WTC11 (cell line): ENCODE results near the gene ACBD6.

Source experiments
- CBFB ChIP-seq: sonication (generic); formaldehyde crosslinking; IDR thresholded peaks from 2 replicates; pipeline ENCODE4 v1.8.1; 2022; ENCODE audit warnings: mild to moderate bottlenecking, low read depth, missing genetic modification reagents
- CTCF ChIP-seq: fragments of 200-600 bp; IDR thresholded peaks from 2 replicates; pipeline ENCODE4 v1.8.0; 2022; ENCODE audit warnings: antibody characterized with exemption
- IRF1 ChIP-seq: sonication (generic); formaldehyde crosslinking; IDR thresholded peaks from 2 replicates; pipeline ENCODE4 v1.8.0; 2023; ENCODE audit warnings: missing genetic modification reagents
- PRRX2 ChIP-seq: fragments of 250-450 bp; sonication (Bioruptor Pico); IDR thresholded peaks from 2 replicates; pipeline ENCODE4 v1.8.0; 2021; ENCODE audit warnings: mild to moderate bottlenecking
- SMAD3 ChIP-seq: sonication (generic); formaldehyde crosslinking; IDR thresholded peaks from 2 replicates; pipeline ENCODE4 v1.8.0; 2022; ENCODE audit warnings: missing genetic modification reagents, mild to moderate bottlenecking, borderline replicate concordance
- STAT6 ChIP-seq: sonication (generic); formaldehyde crosslinking; conservative IDR thresholded peaks from 2 replicates; pipeline ENCODE4 v1.8.1; 2023; ENCODE audit warnings: mild to moderate bottlenecking, low read depth, missing genetic modification reagents, moderate library complexity
- TEAD4 ChIP-seq: sonication (generic); formaldehyde crosslinking; IDR thresholded peaks from 2 replicates; pipeline ENCODE4 v1.8.0; 2022; ENCODE audit warnings: mild to moderate bottlenecking, missing genetic modification reagents
- TP53 ChIP-seq: sonication (generic); formaldehyde crosslinking; IDR thresholded peaks from 2 replicates; pipeline ENCODE4 v1.8.1; 2023; ENCODE audit warnings: mild to moderate bottlenecking, missing genetic modification reagents
- TF ChIP-seq, protein P1 (sequence below): sonication (generic); formaldehyde crosslinking; IDR thresholded peaks from 2 replicates; pipeline ENCODE4 v1.8.1; 2023; ENCODE audit warnings: mild to moderate bottlenecking, missing genetic modification reagents, moderate library complexity

DNA sequence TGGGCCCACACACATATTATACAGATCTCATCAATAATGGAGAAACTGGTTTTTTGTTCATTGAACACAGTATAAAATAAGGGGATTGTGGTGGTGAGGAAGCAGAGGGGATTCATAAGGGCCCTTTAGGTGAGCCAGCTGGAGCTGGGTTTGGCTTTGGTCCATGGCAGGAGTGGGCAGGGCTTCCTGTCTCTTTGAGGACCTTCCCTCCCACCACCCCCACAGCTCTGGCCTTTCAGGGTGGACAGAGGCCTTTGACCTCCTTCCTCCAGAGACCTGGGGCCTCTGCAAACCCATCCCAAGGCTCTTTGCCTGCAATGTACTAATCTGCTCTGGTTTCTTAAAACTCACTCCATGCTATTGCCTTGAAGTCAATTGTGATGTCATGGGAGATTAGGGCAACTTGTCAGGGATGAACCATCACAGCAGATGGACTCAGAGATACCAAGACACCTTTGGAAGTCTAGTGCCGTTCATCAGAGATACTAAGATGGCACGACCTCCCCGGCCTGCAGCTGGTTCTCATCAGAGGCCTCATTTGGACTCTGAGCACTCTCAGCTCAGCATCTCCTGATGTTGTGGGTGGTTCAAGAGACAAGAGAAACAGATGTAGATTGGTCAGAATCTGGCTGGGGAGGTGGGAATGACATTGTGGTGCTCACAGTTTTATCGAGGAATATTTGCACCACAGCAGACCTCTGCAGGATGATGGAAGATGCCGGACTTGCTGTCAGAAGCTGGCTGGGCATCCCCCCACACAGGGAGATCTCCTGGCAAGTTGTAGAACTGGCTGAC is 234.4 kb downstream of the ACBD6 start:
- no peak for TF ChIP-seq TP53 (CRISPR knock-in tag)
- no peak for TF ChIP-seq IRF1 (CRISPR knock-in tag)
- TF ChIP-seq, protein P1, sequence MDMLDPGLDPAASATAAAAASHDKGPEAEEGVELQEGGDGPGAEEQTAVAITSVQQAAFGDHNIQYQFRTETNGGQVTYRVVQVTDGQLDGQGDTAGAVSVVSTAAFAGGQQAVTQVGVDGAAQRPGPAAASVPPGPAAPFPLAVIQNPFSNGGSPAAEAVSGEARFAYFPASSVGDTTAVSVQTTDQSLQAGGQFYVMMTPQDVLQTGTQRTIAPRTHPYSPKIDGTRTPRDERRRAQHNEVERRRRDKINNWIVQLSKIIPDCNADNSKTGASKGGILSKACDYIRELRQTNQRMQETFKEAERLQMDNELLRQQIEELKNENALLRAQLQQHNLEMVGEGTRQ (CRISPR knock-in tag): no peak
- TF ChIP-seq STAT6 (CRISPR knock-in tag): no peak
- TF ChIP-seq CTCF: no peak
- no peak for TF ChIP-seq SMAD3 (CRISPR knock-in tag)
- no peak for TF ChIP-seq TEAD4 (CRISPR knock-in tag)
- TF ChIP-seq PRRX2 (CRISPR knock-in tag): no peak
- no peak for TF ChIP-seq CBFB (CRISPR knock-in tag)
